ENCODE measurements around the gene CBX8.

DNA sequence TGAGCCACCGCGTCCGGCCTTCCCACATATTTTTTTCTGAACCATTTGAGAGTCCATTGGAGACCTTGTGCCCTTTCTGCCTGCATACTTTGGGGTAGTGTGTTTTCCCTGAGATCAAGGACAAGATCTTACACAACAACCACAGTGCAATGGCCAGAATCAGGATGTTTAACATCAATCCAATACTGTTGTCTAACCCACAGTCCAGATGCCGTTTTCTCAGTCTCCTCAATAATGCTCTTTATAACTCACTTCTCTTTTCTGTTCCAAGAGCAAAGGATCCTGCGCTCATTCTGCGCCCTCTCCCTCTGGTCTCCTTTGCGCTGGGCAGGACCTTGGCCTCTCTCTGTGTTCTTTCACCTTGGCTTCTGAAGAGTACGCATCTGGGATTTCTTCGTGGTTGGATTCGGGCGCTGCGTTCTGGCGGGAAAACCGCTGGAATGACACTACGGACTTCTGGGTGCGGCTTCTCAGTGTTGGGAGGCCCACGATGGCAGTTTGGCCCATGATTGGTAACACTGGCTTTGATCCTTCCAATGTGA is 25.8 kb upstream of the CBX8 start:
- TF ChIP-seq POLR2A (IDR thresholded peaks at IDR 0.05) = no peak
- no peak for TF ChIP-seq CTCF (IDR thresholded peaks at IDR 0.05)
